GM19025 (cell line): ENCODE data around the gene ANKRD55.
"Not testable (repeated sequence)": the region's sequence is repeated elsewhere in the genome, so short reads cannot be mapped to it uniquely, and the experiment has no call there.

ENCODE experiments used
- ATAC-seq: cut with Tn5 transposase; IDR thresholded peaks from one replicate; pipeline ENCODE4 v1.9.1; 2021; ENCODE audit warnings: mild to moderate bottlenecking, low read depth, moderate library complexity; ENCODE audit not compliant: unreplicated experiment

Gene ANKRD55

GRCh38 chr5:56172241-56172640 lies 60.9 kb downstream of the ANKRD55 start:
- ATAC-seq = no peak

DNA sequence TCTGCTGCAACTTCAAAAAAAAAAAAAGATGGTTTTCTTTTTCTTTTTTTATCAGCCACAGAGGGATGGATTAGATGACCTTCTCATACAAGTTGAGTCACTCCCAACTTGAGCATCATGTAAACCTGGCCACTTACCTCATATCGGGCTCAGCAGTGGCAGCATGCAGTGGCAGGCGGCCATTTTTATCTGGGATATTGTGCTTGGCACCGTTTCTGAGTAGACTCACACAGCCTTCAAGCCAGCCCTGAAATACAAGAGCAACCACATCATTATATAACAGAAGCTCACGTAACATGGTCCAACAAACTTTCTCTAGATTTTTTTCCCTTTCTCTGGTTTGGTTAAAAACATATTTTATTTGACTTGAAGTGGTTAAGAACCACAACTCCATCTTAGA lies 62.6 kb downstream of the ANKRD55 start:
- no peak for ATAC-seq

GRCh38 chr5:56169949-56170348 lies 63.2 kb downstream of the ANKRD55 start:
- no peak for ATAC-seq

DNA sequence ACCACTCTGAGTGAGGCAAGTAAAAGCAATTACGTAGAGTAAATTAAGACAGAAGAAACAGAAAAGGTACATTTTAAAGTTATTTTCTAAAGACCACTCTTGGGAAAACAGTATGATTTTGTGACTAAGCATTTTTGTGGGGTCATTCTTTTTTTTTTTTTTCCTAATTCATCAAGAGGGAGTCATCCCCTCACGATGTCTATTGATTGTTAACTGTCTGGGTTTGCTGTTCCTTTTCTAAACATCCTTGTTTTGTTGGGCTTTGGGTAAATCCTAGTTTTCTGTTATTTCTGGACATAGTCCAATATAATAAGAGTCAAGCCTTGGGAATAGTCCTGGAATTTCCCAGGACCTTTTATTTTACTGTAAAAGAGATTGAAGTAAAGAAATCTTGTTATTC lies 63.8 kb downstream of the ANKRD55 start:
- no peak for ATAC-seq

- no peak for ATAC-seq
These were observed 65.1 kb downstream of the ANKRD55 start for GRCh38 chr5:56168066-56168478.

GRCh38 chr5:56167519-56167918 lies 65.6 kb downstream of the ANKRD55 start:
- ATAC-seq = no peak

- no peak for ATAC-seq
These were observed 66.3 kb downstream of the ANKRD55 start for GRCh38 chr5:56166671-56167385.

GRCh38 chr5:56164376-56164775 lies 68.8 kb downstream of the ANKRD55 start:
- no peak for ATAC-seq

DNA sequence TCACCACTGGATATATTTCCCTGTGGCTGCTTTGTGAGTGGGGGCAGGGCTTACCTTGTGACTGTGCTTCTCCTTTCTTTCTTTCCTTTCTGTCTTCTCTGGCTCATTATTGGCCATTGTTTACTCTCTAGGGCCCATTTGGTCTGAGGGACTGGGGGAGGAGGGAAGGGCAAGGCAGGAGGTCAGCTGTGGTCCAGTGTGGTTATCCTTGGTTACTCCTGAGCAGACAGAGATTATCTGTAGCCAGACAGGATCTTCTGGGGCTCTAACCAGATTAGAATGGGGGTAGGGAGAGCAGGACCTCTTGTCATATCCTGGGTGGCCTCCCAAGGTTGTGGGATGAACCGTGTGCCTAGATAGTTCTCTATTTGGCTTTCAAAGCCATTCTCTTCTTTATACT lies 71.2 kb downstream of the ANKRD55 start:
- no peak for ATAC-seq

DNA sequence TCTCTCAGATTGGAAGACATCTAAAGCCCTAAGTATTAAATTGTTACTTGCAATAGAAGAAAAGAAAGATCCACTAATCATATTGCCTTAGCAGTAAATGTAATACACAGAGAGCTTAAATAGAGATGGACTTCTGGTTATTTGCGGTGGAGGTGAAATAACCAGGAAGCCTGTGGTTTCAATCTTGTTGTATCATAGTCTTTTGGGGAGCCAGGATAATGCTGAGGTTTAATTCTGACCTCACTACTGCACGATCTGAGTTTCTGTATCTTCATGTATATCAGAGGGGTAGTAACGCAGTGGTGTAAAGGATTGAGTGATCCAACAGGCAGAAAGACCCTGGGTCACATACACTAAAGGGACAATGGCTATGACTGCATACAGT lies 71.7 kb downstream of the ANKRD55 start:
- no peak for ATAC-seq

- no peak for ATAC-seq
These were observed 72.2 kb downstream of the ANKRD55 start for GRCh38 chr5:56160723-56161438.

GRCh38 chr5:56159521-56159947 lies 73.6 kb downstream of the ANKRD55 start:
- no peak for ATAC-seq

DNA sequence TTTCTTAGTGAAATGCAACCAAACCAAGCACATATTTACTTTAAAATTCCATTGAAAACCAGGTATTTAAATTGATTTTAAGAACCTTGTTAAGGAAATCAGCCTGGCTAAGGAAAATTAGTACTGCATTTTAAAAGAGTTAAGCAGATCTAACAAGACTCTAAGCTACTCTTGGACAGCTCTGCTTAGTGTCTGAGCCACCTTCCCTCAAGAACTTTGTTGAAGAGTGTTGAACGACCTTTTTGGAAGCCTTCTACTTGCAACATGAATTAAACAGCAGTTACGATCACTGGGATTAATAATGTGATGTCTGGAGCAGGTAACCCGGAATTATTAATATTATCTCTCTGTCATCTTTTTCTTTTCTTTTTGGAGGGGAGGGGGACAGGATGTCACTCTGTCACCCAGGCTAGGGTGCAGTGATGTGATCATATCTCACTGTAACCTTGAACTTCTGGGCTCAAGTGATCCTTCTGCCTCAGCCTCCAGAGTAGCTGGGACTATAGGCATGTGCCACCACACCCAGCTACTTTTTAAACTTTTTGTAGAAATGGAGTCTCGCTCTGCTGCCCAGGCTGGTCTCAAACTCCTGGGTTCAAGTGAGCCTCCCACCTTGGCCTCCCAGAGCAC lies 74.7 kb downstream of the ANKRD55 start:
- no peak for ATAC-seq

GRCh38 chr5:56157191-56157621 lies 75.9 kb downstream of the ANKRD55 start:
- ATAC-seq = not testable (repeated sequence)

GRCh38 chr5:56156585-56157190 lies 76.4 kb downstream of the ANKRD55 start:
- peak; percentile 87 for ATAC-seq

- ATAC-seq = peak; percentile 2
These were observed 77.0 kb downstream of the ANKRD55 start for GRCh38 chr5:56155992-56156584.

- ATAC-seq = no peak
These were observed 78.2 kb downstream of the ANKRD55 start for GRCh38 chr5:56154732-56155484.

GRCh38 chr5:56152437-56152836 lies 80.7 kb downstream of the ANKRD55 start:
- ATAC-seq = peak; percentile 19

DNA sequence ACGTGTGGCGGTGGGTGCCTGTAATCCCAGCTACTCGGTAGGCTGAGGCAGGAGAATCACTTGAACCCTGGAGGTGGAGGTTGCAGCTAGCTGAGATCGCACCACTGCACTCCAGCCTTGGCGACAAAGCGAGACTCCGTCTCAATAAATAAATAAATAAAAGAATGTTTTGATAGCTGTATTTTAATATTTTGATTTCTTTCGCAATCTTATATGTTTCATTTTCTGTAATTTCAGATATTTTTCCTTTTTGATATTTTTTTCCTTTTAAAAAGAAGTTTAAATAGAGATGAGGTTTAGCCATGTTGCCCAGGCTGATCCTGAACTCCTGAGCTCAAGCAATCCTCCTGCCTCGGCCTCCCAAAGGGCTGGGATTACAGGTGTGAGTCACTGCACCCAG lies 82.4 kb downstream of the ANKRD55 start:
- not testable (repeated sequence) for ATAC-seq

DNA sequence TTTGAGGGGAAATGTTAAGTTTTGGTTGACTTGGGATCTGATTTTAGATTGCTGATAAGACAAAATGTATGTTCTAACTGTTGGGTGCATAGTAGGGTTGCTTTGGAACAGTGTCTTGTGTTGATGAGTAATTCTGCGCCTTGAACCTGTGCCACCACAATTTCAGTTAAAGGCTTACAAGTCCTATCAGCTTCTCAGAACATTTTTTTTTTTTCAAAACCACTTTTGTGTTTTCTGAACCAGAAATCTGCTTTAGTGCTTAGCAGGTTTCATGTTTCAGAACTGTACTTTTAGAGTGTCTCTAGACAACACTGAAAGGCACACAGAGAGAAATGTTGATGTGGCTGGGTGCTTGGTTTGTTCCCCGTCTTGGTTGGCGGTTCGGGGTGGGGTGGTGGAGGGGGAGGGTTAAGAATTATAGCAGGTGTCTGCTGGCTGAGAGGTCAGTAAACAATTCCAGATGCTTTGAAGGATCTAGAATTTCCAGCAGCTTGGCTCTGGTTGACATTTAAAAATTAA lies 84.6 kb downstream of the ANKRD55 start:
- ATAC-seq = peak; percentile 91
